Measurements from ENCODE around the gene GALNT7.

The GALNT7 gene

DNA sequence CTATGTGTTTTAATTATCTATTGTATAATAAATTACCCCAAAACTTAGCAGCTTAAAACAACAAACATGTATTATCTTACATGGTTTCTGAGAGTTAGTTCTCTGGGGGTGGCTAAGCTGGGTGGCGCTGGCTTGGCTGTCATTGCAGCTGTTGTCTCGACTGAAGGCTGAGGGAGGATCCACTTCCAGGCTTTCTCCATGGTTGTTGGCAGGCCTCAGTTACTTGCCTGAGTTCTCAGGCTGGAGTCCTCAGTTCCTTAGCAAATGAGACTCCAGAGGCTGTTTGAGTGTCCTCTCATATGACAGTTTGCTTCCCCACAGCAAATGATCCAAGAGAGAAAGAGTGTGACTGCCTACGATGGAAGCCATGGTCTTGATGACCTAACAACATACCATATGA lies 23.5 kb upstream of the GALNT7 start:
- H3K4me3 ChIP-seq (ENCODE audit: low read depth, low read length) = no peak overlapping the region
- in situ Hi-C loops (cut with HindIII; ENCODE audit: low sequenced_read_pairs) = no loop called here
- DNase-seq (ENCODE audit: low read depth) = no peak
- TF ChIP-seq, protein P1, sequence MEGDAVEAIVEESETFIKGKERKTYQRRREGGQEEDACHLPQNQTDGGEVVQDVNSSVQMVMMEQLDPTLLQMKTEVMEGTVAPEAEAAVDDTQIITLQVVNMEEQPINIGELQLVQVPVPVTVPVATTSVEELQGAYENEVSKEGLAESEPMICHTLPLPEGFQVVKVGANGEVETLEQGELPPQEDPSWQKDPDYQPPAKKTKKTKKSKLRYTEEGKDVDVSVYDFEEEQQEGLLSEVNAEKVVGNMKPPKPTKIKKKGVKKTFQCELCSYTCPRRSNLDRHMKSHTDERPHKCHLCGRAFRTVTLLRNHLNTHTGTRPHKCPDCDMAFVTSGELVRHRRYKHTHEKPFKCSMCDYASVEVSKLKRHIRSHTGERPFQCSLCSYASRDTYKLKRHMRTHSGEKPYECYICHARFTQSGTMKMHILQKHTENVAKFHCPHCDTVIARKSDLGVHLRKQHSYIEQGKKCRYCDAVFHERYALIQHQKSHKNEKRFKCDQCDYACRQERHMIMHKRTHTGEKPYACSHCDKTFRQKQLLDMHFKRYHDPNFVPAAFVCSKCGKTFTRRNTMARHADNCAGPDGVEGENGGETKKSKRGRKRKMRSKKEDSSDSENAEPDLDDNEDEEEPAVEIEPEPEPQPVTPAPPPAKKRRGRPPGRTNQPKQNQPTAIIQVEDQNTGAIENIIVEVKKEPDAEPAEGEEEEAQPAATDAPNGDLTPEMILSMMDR (IDR thresholded peaks at IDR 0.05; ENCODE audit: low read depth, low read length, missing control alignments) = no peak

GRCh38 chr4:173146456-173146855 lies 22.2 kb upstream of the GALNT7 start:
- H3K4me3 ChIP-seq (ENCODE audit: low read depth, low read length) = no peak overlapping the region
- TF ChIP-seq, protein P1 (IDR thresholded peaks at IDR 0.05; ENCODE audit: low read depth, low read length, missing control alignments) = no peak
- in situ Hi-C loops (cut with HindIII; ENCODE audit: low sequenced_read_pairs) = no loop called here
- DNase-seq (ENCODE audit: low read depth) = no peak

- TF ChIP-seq, protein P1 (IDR thresholded peaks at IDR 0.05; ENCODE audit: low read depth, low read length, missing control alignments) = no peak
- in situ Hi-C loops (cut with HindIII; ENCODE audit: low sequenced_read_pairs) = no loop called here
Measured at GRCh38 chr4:173151496-173151895, 17.1 kb upstream of the GALNT7 start.

DNA sequence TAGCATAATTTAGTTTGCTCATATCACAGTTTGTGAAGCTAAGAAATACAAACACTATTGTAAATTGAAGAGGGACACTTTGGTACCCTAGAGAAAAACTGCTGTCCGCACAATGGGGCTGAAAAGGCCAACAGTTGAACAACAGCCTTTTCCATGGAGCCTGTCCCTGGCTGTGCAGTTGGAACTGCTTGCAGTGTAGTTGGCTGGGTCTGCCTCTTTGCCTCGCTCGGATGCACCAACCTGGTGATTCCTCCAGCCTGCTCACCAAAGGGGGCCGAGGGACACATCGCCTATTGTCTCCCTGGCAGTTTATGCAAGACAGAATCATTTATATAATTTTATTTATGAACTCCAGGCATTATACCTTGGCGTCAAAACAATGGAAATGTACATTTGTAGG lies 16.5 kb upstream of the GALNT7 start:
- no peak for DNase-seq (ENCODE audit: low read depth)
- TF ChIP-seq, protein P1 (IDR thresholded peaks at IDR 0.05; ENCODE audit: low read depth, low read length, missing control alignments) = no peak
- in situ Hi-C loops (cut with HindIII; ENCODE audit: low sequenced_read_pairs) = no loop called here
- H3K4me3 ChIP-seq (ENCODE audit: low read depth, low read length) = no peak overlapping the region

More at GRCh38 chr4:173151496-173151895, 17.1 kb upstream of the GALNT7 start:
- no peak for DNase-seq (ENCODE audit: low read depth)
- H3K4me3 ChIP-seq (ENCODE audit: low read depth, low read length) = no peak overlapping the region

DNA sequence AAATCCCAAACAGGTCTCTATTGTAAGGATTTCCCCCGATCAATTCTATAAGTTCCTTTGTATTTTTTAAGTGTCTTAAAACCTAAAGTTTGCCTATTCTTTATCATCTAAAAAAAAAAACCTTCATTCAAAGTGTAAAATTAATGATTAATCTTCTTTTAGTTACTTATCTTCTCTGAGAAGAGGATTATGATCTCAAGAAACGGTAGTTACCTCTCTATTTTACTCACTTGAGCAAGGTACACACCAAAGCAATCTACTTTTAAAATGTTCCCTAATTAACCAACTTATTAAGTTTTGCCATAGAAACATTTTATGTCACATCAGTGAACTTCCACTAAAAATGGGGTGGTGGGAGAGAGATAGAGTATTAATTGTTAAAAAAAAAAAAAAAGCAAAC lies 15.2 kb upstream of the GALNT7 start:
- DNase-seq (ENCODE audit: low read depth) = no peak
- in situ Hi-C loops (cut with HindIII; ENCODE audit: low sequenced_read_pairs) = no loop called here
- TF ChIP-seq, protein P1 (IDR thresholded peaks at IDR 0.05; ENCODE audit: low read depth, low read length, missing control alignments) = no peak
- H3K4me3 ChIP-seq (ENCODE audit: low read depth, low read length) = no peak overlapping the region

GRCh38 chr4:173159791-173160190 lies 8.8 kb upstream of the GALNT7 start:
- no peak overlapping the region for H3K4me3 ChIP-seq (ENCODE audit: low read depth, low read length)
- no peak for DNase-seq (ENCODE audit: low read depth)
- in situ Hi-C loops (cut with HindIII; ENCODE audit: low sequenced_read_pairs) = loop anchor here (5.0 kb wide), 1 partner anchor 83 kb away; no protein-coding TSS in a partner anchor
- TF ChIP-seq, protein P1 (IDR thresholded peaks at IDR 0.05; ENCODE audit: low read depth, low read length, missing control alignments) = no peak

DNA sequence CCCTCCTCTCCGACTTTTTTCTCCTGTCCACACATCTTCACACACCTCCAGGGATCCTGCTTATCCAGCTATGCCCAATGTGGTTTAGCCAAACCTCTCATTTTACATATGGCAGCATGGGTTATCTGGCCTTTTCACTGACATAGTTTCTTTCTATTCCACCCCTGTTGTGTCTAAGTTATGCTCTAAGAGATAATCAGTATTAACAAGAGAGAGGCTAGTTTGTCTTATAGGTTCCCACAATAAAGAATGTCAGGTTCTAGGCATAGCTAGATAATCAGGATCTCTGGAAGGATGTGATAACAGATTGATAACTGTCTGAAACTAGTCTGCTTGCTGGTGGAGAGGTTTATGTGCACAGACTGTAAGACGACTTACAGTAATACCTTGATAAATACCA lies 7.7 kb upstream of the GALNT7 start:
- DNase-seq (ENCODE audit: low read depth) = no peak
- in situ Hi-C loops (cut with HindIII; ENCODE audit: low sequenced_read_pairs) = loop anchor here (5.0 kb wide), 1 partner anchor 81 kb away; no protein-coding TSS in a partner anchor
- H3K4me3 ChIP-seq (ENCODE audit: low read depth, low read length) = no peak overlapping the region
- TF ChIP-seq, protein P1 (IDR thresholded peaks at IDR 0.05; ENCODE audit: low read depth, low read length, missing control alignments) = no peak

All from astrocyte of the cerebellum (primary cell).